B cell (primary cell): ENCODE results near the gene CLDN7. TPM values are rescaled to one million over a fixed set of nuclear protein-coding genes. Genes with fewer than 3 reads are reported as not detected.

ENCODE experiments used
- ATAC-seq: fragments of 200-7000 bp; cut with Tn5 transposase; one replicate; pipeline ENCODE4 v1.10.0; 2021; ENCODE audit warnings: low read depth, mild to moderate bottlenecking, moderate number of reproducible peaks, moderate library complexity
- CTCF ChIA-PET: fragments of 350-600 bp; sonication (Branson Sonifier 250); formaldehyde crosslinking; loops from one replicate; lab custom pipeline; 2021; ENCODE audit warnings: antibody characterized with exemption, inconsistent platforms; lab: Charles Lee
- POLR2A ChIA-PET: fragments of 350-600 bp; sonication (Branson Sonifier 250); formaldehyde crosslinking; loops from one replicate; lab custom pipeline; 2021; ENCODE audit warnings: antibody characterized with exemption; lab: Charles Lee
- DNase-seq: peaks from one replicate; pipeline ENCODE4 v3.0.0; 2013
- H2AFZ ChIP-seq: 2 replicates; pipeline ENCODE4 v1.6.1; 2012; ENCODE audit warnings: mild to moderate bottlenecking, low read depth, low read length; ENCODE audit not compliant: insufficient read depth, poor library complexity, severe bottlenecking
- H3K27ac ChIP-seq, 2 donors: 1 replicate in 1 of 2; 2 replicates in 1 of 2; pipeline ENCODE4 v1.5.1; 2012 to 2013; ENCODE audit warnings: low read length in 2 of 2, mild to moderate bottlenecking in 2 of 2, moderate library complexity in 1 of 2
- H3K27me3 ChIP-seq, 4 experiments: fragments of 200-600 bp in 1 of 4; sonication (generic) in 1 of 4; replicated peaks in 1 of 4; 1 replicate in 2 of 4; 2 replicates in 2 of 4; pipeline versions ENCODE4 v1.6.1 to v1.7.0; 2013 to 2016; ENCODE audit warnings: low read length in 3 of 4, mild to moderate bottlenecking in 2 of 4, mixed read lengths in 1 of 4, moderate library complexity in 1 of 4; ENCODE audit not compliant: insufficient read depth in 4 of 4, control insufficient read depth in 3 of 4; ENCODE audit errors: control extremely low read depth in 1 of 4
- H3K36me3 ChIP-seq, 2 experiments: replicated peaks in 1 of 2; 1 replicate in 1 of 2; 2 replicates in 1 of 2; pipeline versions ENCODE4 v1.6.1 to v1.7.1; 2013; ENCODE audit warnings: low read length in 1 of 2; ENCODE audit not compliant: insufficient read depth in 2 of 2, control insufficient read depth in 1 of 2; ENCODE audit errors: control extremely low read depth in 1 of 2, extremely low read depth in 1 of 2
- H3K4me1 ChIP-seq, 2 donors: fragments of 200-600 bp in 1 of 2; sonication (generic) in 1 of 2; 1 replicate in 1 of 2; 2 replicates in 1 of 2; pipeline versions ENCODE4 v1.5.1 to v1.6.1; 2013 to 2017; ENCODE audit warnings: low read length in 2 of 2; ENCODE audit not compliant: control insufficient read depth in 2 of 2, insufficient read depth in 2 of 2
- H3K4me2 ChIP-seq: replicated peaks from 2 replicates; pipeline ENCODE3; 2012; ENCODE audit warnings: mild to moderate bottlenecking, low read depth, low read length; ENCODE audit not compliant: poor library complexity, severe bottlenecking
- H3K4me3 ChIP-seq, 5 experiments: fragments of 200-600 bp in 1 of 5; sonication (generic) in 1 of 5; 1 replicate in 3 of 5; 2 replicates in 2 of 5; pipeline versions ENCODE4 v1.5.1 to v1.7.0; 2011 to 2016; ENCODE audit warnings: low read length in 4 of 5, mild to moderate bottlenecking in 4 of 5, low read depth in 2 of 5, control low read depth in 1 of 5, moderate library complexity in 1 of 5; ENCODE audit not compliant: insufficient read depth in 1 of 5; ENCODE audit errors: control extremely low read depth in 1 of 5, extremely low read depth in 1 of 5
- H3K79me2 ChIP-seq: fragments of 200-600 bp; sonication (generic); one replicate; pipeline ENCODE4 v1.6.0; 2016; ENCODE audit warnings: low read length; ENCODE audit not compliant: control insufficient read depth, insufficient read depth
- H3K9ac ChIP-seq: fragments of 200-600 bp; sonication (generic); 2 replicates; pipeline ENCODE4 v1.6.1; 2017; ENCODE audit warnings: mild to moderate bottlenecking, low read length, moderate library complexity
- H3K9me3 ChIP-seq, 3 donors: one replicate each; pipeline versions ENCODE4 v1.6.1 to v1.7.1; 2013; ENCODE audit warnings: low read length in 2 of 3; ENCODE audit not compliant: control insufficient read depth in 2 of 3, insufficient read depth in 1 of 3; ENCODE audit errors: control extremely low read depth in 1 of 3
- H4K20me1 ChIP-seq: 2 replicates; pipeline ENCODE4 v1.6.0; 2012; ENCODE audit warnings: mild to moderate bottlenecking, low read length; ENCODE audit not compliant: insufficient read depth, control insufficient read depth, poor library complexity, severe bottlenecking
- H3K27ac Mint-ChIP-seq: one replicate; pipeline ENCODE4 v1.8.0; 2021; ENCODE audit warnings: mixed read lengths
- H3K27me3 Mint-ChIP-seq: one replicate; pipeline ENCODE4 v1.8.0; 2021; ENCODE audit warnings: mixed read lengths
- H3K4me1 Mint-ChIP-seq: one replicate; pipeline ENCODE4 v1.8.0; 2021; ENCODE audit warnings: mixed read lengths
- H3K4me3 Mint-ChIP-seq: one replicate; pipeline ENCODE4 v1.8.0; 2021; ENCODE audit warnings: mixed read lengths
- H3K9me3 Mint-ChIP-seq: one replicate; pipeline ENCODE4 v1.8.0; 2022; ENCODE audit warnings: mixed read lengths; ENCODE audit not compliant: insufficient read depth
- EZH2 ChIP-seq: IDR thresholded peaks from 2 replicates; pipeline ENCODE4 v1.6.1; 2012; ENCODE audit warnings: borderline replicate concordance, low read depth, mild to moderate bottlenecking, moderate library complexity, low read length; ENCODE audit not compliant: insufficient read depth, poor library complexity, severe bottlenecking
- WGBS: methylation state at CpG from one replicate; pipeline ENCODE4 v1.1.5; 2013; ENCODE audit warnings: missing lambda C conversion rate; ENCODE audit not compliant: insufficient coverage; 5-methylcytosine and 5-hydroxymethylcytosine counted together
- intact Hi-C: fragments of 100-400 bp; cut with micrococcal nuclease; formaldehyde crosslinking; loops from one replicate; pipeline ENCODE4 v1.10.0; 2022
- polyA plus RNA-seq: library from polyadenylated mRNA; depleted of rRNA; stranded (reverse); fragments of >200 nt; gene quantifications from 2 replicates; pipeline ENCODE4 v1.2.3, GENCODE V29; 2012
- total RNA-seq, 2 donors: library from RNA; stranded (reverse); fragments of 120-200 nt in 1 of 2; gene quantifications; 1 replicate in 1 of 2; 2 replicates in 1 of 2; pipeline versions ENCODE4 v1.2.3 to v1.2.4, GENCODE V29; 2013 to 2022
- TF ChIP-seq, protein P1 (sequence below): fragments of 200-600 bp; IDR thresholded peaks from one replicate; pipeline ENCODE4 v1.8.0; 2022; ENCODE audit warnings: antibody characterized with exemption, mild to moderate bottlenecking

CLDN7 gene
- total and polyA plus RNA-seq, 2 donors (not counting 1 experiment from before 2014, with no cell fraction given) = 1.2 to 5.8 TPM

DNA sequence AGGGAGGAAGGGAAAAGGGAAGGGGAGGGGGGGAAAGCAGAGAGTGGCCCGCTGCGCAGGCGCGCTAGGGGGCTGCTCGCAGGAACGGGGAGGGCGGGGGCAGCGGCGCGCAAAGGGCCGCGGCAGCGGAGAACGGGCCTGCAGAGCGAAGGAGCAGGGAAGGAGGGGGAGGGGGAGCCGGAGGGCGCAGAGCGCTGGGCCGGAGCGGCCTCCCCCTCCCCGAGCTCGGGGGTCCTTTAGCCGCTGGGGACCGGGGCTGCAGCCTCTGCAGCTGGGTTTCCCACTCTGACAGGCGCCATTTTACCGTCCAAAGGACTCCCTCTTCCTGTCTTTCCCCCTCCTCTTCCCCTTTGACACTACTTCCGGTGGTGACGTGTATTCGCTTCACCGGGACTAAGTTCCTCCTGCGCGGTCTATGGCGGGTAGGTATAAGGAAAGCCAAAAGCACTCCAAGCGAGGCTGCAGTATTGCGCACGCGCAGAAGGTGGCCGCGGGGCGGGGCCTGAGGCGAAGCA lies 10.6 kb downstream of the CLDN7 start, which contains the start of gene CTDNEP1:
Gene CTDNEP1, minus strand, starts transcription at position 74 of the 515 bp plus-strand sequence. CDS start 438 bp downstream, outside the sequence.
- CTCF ChIA-PET = interaction anchor here (0.8 to 1.6 kb wide), 4 partner anchors 10 to 44 kb away, joined by 3 to 6 read pairs (median 4); partner anchors contain the start of genes GABARAP and PHF23
- H3K27me3 Mint-ChIP-seq = no peaks in the 10 kb centered on the region

More for the DNA sequence above, 10.6 kb downstream of the CLDN7 start, which contains the start of gene CTDNEP1:
- Histone ChIP-seq H3K4me3 (peak within 1 kb of the TSS; percentile 69 to 90 (median 78)), H3K4me2 (peak within 1 kb of the TSS; percentile 99), H3K27ac (peak within 1 kb of the TSS; percentile 98 to 100), H3K27me3 (no peaks in the 10 kb centered on the region), H3K79me2 (peaks cover 59% of the 10 kb centered on the region), H3K36me3 (peaks cover 8 to 31% of the 10 kb centered on the region in 2 experiments), H3K9ac (peak within 1 kb of the TSS; percentile 94), H2AFZ (peak within 1 kb of the TSS; percentile 86), H3K9me3 (no peaks in the 10 kb centered on the region), H4K20me1 (peaks cover 14% of the 10 kb centered on the region), H3K4me1 (peaks cover 30 to 33% of the 10 kb centered on the region in 2 donors)
- no peaks in the 10 kb centered on the region for H3K9me3 Mint-ChIP-seq
- POLR2A ChIA-PET = interaction anchor here (0.5 to 3.6 kb wide), 9 partner anchors 9 to 945 kb away, joined by 3 to 26 read pairs (median 3); partner anchors contain the start of genes ACADVL, ACAP1, DLG4 and GABARAP
- peak within 1 kb of the TSS; percentile 98 for H3K4me3 Mint-ChIP-seq
- intact Hi-C loops = loop anchor here (1.0 to 5.0 kb wide), 10 partner anchors 37 to 606 kb away; partner anchors contain the start of genes CYB5D1, EIF5A, NAA38 and NEURL4
- ATAC-seq (peak; percentile 81), DNase-seq (no peak)
- WGBS = 1% methylated on average over 35 of the region's 41 CpGs
- peak within 1 kb of the TSS; percentile 100 for H3K27ac Mint-ChIP-seq
- TF ChIP-seq, protein P1, sequence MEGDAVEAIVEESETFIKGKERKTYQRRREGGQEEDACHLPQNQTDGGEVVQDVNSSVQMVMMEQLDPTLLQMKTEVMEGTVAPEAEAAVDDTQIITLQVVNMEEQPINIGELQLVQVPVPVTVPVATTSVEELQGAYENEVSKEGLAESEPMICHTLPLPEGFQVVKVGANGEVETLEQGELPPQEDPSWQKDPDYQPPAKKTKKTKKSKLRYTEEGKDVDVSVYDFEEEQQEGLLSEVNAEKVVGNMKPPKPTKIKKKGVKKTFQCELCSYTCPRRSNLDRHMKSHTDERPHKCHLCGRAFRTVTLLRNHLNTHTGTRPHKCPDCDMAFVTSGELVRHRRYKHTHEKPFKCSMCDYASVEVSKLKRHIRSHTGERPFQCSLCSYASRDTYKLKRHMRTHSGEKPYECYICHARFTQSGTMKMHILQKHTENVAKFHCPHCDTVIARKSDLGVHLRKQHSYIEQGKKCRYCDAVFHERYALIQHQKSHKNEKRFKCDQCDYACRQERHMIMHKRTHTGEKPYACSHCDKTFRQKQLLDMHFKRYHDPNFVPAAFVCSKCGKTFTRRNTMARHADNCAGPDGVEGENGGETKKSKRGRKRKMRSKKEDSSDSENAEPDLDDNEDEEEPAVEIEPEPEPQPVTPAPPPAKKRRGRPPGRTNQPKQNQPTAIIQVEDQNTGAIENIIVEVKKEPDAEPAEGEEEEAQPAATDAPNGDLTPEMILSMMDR = no peak
- TF ChIP-seq EZH2 = no peak
- peaks cover 44% of the 10 kb centered on the region for H3K4me1 Mint-ChIP-seq
